ENCODE data around the gene ADGRF5.

DNA sequence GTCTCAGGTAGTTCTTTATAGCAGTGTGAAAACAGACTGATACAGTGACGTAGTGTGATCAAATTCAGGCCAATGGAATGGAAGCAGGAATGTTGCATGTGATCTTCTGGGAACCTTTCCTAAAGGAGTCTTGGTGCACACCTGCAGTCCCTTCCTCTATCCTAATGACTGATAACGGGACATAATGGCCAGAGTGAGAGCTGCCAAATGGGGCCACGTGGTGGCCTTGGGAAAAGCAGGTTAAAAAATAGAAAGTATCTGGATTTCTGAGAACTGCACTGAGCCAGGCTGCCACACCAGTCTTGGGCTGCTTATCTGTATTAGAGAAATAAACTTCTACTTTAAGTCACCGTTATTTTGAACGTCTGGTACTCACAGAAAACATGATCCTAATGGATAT, 76.6 kb downstream of the ADGRF5 start:
- TF ChIP-seq, protein P1, sequence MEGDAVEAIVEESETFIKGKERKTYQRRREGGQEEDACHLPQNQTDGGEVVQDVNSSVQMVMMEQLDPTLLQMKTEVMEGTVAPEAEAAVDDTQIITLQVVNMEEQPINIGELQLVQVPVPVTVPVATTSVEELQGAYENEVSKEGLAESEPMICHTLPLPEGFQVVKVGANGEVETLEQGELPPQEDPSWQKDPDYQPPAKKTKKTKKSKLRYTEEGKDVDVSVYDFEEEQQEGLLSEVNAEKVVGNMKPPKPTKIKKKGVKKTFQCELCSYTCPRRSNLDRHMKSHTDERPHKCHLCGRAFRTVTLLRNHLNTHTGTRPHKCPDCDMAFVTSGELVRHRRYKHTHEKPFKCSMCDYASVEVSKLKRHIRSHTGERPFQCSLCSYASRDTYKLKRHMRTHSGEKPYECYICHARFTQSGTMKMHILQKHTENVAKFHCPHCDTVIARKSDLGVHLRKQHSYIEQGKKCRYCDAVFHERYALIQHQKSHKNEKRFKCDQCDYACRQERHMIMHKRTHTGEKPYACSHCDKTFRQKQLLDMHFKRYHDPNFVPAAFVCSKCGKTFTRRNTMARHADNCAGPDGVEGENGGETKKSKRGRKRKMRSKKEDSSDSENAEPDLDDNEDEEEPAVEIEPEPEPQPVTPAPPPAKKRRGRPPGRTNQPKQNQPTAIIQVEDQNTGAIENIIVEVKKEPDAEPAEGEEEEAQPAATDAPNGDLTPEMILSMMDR (IDR thresholded peaks at IDR 0.05; ENCODE audit: low read length) = no peak
- TF ChIP-seq EZH2 (IDR thresholded peaks at IDR 0.05; ENCODE audit: borderline replicate concordance, low read length) = no peak
